Activated CD8-positive, alpha-beta memory T cell treated with anti-CD3 and anti-CD28 coated beads, Interleukin-2, amount 50 U/mL, for 24 hours (primary cell): ENCODE measurements around the gene RBM15B.
"Not testable (repeated sequence)": the region's sequence is repeated elsewhere in the genome, so short reads cannot be mapped to it uniquely, and the experiment has no call there.

Experiments
- DNase-seq: peaks from one replicate; pipeline ENCODE4 v3.0.0-alpha.2; 2020; ENCODE audit errors: extremely low read depth

Gene RBM15B, protein sequence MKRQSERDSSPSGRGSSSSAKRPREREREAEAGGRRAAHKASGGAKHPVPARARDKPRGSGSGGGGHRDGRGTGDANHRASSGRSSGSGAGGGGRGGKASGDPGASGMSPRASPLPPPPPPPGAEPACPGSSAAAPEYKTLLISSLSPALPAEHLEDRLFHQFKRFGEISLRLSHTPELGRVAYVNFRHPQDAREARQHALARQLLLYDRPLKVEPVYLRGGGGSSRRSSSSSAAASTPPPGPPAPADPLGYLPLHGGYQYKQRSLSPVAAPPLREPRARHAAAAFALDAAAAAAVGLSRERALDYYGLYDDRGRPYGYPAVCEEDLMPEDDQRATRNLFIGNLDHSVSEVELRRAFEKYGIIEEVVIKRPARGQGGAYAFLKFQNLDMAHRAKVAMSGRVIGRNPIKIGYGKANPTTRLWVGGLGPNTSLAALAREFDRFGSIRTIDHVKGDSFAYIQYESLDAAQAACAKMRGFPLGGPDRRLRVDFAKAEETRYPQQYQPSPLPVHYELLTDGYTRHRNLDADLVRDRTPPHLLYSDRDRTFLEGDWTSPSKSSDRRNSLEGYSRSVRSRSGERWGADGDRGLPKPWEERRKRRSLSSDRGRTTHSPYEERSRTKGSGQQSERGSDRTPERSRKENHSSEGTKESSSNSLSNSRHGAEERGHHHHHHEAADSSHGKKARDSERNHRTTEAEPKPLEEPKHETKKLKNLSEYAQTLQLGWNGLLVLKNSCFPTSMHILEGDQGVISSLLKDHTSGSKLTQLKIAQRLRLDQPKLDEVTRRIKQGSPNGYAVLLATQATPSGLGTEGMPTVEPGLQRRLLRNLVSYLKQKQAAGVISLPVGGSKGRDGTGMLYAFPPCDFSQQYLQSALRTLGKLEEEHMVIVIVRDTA

DNA sequence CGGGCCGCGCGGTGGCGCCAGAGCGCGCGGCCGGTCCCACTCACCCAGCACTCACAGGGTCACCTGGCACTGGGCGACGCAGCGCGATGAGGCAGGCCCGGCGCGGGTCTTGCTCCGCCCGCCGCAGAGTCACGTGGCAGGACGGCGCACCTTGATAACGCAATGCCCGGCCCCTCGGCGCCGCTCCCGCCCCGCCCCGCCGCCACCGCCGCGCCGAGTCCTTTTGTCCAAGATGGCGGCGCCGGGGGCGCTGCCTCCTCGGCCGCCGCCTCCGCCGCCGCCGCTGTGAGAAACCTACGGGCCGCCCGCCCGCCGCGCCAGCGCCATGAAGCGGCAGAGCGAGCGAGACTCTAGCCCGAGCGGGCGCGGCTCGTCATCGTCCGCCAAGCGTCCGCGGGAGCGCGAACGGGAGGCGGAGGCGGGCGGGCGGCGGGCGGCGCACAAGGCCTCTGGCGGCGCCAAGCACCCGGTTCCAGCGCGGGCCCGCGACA, at the start of gene RBM15B:
RBM15B (plus strand) TSS at position 211 of the 491 bp plus-strand sequence; CDS start at position 326, 115 bp downstream.
- DNase-seq = peak; percentile 92

DNA sequence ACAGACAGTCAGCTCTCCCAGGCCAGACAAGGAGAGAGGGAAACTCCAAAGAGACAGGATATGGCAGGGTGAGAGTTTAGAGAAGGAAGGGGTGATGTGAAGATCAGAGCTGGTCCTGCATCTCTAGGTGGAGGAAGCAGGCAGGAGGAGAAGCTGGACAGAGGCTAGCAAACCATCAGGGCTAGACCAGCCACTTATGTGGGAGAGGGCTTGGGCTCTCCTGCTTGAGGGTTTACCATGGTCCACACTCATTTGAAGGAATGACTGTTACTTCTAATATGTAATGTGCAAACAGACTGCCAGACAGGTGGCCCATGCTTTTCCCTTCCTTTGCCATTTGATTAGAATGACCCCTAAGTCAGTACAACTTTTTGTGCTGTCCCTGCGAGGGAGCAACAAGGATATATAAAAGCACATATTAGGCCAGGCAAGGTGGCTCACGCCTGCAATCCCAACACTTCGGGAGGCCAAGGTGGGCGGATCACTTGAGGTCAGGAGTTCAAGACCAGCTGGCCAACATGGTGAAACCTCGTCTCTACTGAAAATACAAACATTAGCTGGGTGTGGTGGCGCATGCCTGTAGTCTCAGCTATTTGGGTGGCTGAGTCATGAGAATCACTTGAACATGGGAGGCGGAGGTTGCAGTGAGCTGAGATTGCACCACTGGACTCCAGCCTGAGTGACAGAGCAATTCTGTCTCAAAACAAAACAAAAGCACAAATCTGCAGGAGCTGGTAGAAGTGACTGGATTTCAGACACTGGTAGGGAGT, 47.0 kb upstream of the RBM15B start:
- DNase-seq = no peak

DNA sequence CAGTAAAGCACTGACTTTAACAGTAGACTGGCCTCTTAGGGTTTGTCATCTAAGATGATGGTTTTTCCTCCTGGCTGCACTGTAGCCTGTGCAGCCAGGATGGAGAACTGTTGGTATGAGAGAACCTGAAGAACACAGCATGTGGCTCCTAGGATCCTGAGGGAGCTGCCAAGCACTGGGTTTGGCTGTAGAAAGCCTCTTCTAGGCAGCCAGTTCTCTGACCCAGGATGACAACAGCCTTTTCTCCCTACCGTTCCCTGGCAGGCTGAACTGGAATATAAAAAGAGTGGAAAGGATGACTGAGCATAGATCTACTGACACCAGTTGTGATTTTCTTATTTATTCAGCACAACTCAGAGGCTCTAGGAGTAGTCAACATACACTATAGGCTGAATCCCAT, 40.3 kb upstream of the RBM15B start:
- DNase-seq = no peak

DNA sequence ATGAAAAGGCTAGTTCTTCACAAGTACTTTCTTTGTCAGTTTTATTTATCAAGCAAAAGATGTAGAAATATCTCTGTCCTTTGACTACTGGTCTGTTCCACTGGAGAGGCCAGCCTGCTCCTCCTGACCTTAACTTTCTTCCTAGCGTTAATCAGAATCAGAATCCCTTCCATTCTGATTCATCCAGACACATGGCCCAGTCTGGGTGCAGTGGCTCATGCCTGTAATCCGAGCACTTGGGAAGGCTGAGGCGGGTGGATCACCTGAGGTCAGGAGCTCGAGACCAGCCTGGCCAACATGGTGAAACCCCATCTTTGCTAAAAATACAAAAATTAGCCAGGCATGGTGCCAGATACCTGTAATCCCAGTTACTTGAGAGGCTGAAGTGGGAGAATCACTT, 38.0 kb upstream of the RBM15B start:
- no peak for DNase-seq

DNA sequence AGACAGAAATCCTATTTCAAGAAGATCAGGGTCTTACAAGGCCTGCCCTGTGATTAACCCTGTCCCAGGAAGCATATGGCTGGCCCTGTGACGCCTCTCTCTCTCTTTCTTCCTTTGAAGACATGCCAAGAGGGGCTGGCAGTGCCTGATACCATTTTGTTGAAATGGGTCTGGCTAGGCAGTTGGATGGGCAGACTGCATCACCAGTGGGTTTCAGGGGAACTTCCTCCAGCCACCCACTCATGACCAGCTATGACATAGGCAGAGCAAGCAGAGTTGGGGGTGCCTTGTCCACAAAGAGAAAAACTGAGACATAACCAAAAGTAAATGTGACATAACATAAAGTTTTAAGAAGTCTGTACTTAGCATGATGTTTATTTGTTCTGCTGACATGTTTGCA, 37.4 kb upstream of the RBM15B start:
- no peak for DNase-seq

DNA sequence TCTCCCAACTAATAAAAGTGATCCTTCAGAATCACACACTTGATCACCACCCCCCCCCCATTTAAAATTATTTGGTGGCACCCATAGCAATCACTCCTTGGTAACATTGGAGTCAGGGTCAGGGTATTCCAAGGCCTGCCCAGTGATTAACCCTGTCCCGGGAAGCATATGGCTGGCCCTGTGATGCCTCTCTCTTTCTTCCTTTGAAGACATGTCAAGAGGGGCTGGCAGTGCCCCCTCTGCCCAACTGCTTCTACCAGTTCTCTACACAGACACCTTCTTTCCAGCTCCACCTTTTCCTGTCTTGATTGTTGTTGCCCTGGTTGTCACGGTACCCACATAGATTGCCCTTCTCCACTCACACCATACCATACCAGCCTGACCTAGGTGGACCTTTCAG, 36.9 kb upstream of the RBM15B start:
- DNase-seq = no peak

DNA sequence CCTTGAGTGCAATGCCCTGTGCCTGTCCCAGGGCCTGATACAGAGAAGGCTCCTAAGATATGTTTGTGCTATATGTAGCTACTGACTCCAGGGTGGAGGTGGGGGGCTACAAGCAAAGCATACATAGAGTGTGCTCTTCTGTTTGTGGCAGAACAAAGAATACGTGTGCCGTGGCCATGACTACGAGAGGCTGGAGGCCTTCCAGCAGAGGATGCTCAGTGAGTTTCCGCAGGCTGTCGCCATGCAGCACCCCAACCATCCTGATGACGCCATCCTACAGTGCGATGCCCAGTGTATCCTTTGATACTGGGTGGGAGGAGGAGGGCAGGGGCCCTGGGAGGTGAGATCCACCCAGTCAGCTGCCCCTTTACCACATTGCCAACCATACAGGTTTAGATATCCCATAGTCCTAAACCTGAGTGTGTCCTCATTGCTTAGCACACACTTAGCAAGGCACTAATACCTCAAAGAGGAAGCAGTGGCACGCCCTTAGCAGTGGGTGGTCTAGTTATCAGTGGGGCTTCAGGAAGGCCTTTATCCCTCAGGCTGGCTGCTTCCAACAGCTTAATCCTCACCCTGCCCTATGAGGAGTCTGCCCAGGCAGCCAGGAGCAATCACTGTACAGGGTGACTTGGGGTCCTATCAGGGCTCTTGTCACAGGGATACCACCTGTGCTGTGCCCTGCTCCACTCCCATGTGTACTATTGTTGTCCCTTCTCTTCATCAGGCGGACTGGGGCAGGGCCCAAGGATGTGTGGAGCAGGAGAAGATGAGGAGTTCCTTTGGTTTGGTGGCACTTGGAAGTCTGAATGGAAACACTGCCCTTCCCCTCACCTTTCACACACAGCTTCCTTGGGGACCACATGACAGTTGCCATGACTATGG, 36.1 kb upstream of the RBM15B start:
- DNase-seq = no peak

DNA sequence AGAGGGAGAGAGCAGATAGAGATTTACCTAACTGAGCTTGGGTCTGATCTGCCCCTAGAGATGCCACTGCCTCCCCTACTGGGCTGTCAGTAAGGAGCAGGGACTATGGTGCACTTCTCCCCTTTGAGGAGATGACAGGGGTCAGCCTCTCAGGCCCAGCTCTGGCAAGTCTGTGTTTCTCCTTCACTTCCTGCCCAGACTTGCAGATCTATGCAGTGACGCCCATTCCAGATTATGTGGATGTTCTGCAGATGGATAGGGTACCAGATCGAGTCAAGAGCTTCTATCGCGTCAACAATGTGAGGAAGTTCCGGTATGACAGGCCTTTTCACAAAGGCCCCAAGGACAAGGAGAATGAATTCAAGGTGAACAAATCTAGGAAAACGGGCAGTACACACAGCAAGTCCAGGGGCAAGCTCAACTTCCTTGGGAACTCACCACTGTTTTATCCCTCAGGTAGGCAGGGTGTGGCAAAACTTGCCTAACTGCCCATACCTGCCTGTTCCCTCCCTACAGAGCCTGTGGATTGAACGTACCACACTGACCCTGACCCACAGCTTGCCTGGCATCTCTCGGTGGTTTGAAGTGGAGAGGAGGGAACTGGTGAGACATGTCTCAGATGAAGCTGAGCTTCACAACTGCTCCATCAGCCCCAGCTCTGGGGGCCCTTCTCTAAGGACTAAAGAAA, 35.0 kb upstream of the RBM15B start:
- DNase-seq = no peak

DNA sequence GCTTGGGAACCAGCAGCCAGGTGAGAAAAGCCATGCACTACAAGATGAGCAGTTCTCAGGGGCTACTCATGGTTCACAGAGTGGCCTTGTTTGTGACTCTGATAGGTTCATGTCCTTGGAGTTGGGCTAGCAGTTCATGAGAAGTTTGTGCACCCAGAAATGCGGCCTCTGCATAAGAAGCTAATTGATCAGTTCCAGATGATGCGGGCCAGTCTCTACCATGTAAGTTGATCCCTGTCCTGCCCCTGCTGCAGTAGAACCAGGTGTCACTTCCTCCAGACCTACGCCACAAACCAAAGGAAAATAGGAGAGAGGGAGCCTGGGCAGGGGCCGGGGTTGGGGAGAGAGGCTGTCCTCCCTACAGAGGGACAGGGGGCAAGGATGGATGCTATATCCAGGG, 33.2 kb upstream of the RBM15B start:
- DNase-seq = no peak

DNA sequence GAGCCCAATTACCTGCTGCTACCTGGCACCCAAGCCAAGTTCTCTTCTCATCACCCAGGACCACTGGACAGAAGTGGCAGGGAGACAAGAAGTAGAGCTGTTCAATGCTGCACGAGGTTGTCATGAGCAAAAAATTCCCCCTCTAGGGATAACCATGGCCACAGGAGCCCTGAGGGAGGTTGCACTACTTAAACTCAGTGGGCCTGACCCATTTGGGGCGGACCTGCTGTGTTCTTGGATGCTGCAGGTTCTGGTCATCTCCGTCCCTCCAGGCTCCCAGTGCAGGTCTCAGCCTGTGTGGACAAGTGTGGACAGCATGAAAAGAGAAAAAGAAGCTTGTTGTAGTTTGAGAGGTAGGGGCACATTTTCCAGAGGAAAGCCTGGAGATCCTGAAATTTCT, 32.1 kb upstream of the RBM15B start:
- DNase-seq = no peak

DNA sequence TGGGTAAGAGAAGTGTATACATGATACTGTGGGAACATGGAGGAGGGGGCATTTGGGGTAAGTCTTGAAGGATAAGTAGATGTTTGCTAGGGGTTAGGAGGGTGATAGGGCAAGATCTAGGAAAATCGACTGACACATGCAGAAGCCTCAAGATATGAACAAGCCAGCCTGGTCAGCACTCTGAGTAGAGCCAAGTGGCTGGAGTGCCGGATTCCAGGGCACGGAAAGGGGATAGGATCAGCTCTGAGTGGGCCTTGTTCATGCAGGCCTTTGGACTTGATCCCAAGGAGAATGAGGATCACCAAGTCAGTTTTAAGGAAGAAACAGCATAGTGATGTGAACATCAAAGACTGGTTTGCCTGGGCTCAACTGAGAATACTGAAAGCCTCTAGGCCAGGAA, 30.3 kb upstream of the RBM15B start:
- no peak for DNase-seq

DNA sequence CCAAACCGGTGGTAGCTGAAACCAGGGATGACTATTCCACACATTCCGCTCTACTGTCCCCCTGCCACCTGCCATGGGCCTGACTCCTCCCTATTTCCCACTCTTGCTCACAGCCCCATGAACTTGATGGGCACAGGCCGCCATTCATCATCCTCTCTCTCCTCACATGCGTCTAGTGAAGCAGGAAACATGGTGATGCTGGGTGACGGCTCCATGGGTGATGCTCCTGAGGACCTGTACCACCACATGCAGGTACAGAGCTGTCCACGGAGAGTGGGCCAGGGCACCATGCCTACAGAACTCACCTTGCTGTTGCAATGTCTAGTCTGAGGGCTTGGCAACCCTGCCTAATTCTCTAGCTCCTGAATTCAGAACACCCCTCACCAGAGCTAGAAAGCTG, 29.3 kb upstream of the RBM15B start:
- no peak for DNase-seq

DNA sequence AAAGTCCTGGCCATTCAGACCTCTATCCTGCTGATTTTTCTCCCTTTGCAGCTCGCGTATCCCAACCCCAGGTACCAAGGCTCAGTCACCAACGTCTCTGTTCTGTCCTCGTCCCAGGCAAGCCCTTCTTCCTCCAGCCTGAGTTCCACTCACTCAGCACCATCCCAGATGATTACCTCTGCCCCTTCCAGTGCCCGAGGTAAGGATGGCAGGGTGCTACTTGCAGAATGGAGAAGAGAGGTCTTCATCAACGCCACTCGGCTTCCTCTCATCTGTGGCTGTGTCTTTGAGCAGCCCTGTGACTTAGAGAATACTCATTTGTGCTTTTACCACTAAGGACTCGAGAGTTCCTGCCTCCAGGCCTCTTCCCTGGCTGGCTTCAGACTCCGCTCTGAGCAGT, 28.6 kb upstream of the RBM15B start:
- DNase-seq = no peak

DNA sequence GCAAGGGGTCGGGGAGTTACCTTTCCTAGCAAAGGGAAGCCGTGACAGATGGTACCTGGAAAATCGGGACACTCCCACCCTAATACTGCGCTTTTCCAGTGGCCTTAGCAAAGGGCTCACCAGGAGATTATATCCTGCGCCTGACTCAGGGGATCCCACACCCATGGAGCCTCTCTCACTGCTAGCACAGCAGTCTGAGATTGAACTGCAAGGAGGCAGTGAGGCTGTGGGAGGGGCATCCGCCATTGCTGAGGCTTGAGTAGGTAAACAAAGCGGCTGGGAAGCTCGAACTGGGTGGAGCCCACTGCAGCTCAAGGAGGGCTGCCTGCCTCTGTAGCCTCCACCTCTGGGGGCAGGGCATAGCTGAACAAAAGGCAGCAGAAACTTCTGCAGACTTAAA, 22.8 kb upstream of the RBM15B start:
- DNase-seq = not testable (repeated sequence)

DNA sequence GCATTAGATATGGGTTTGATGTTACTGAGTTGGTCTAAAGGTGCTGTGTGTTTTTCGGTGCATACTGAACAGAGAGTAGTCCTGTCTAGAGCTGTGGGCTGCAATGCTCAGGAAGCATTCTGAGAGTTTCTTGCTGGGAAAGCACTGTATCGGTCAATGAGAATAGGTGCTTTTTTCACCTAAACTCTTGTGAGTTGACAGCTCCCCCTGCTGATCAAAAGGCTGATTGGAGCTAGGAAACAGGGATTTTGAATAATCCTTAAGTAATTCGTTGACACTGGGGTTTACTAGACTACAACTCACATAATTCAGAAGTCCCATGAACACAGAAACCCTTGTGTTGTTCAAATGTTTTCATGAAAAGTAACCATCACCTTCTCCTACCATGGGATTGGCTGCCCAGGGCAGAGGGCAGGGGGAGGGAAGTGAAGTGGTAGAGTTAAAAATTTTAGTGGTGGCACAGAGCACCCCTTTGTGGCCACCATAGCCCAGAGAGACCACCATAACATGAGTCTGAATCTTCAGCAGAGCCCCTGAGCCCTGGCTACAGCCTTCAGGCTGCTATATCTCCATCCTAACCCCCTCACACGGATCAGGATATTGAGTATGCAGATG, 19.0 kb upstream of the RBM15B start:
- no peak for DNase-seq

DNA sequence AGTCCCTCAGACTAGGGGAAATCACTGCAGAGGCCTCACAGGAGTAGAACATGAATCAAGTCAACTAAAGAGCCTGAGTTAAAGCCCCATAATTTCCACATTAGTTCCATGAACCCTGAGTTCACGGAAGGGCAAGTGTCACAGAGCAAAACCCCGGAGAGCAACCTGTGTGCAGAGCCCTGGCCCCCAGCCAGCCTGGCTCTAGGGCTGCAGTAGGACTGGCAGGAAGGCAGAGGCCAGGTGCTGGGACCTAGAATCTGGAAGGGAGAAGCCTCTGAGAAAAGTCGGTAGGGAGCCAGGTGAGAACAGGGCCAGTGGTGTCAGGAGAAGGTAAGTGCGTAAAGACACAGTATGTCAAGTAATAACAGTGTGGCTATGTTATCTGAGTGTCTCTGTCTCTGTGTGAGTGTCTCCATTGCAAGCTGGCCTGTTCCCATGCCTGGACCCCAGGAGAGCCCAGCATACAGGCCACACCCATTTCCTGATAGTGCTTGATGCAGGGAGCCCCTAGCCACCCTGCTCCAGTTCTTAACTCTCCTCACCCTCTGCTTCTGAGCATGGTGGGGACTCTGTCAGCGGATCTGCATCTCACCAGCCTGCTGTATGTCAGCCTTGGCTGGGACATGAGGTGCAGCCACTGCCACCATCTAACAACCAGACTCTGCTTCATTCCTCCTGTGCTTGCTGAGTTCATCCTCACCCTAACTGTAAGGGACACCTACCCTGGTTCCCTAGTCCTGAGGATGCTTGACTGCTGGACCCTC, 17.2 kb upstream of the RBM15B start:
- no peak for DNase-seq

DNA sequence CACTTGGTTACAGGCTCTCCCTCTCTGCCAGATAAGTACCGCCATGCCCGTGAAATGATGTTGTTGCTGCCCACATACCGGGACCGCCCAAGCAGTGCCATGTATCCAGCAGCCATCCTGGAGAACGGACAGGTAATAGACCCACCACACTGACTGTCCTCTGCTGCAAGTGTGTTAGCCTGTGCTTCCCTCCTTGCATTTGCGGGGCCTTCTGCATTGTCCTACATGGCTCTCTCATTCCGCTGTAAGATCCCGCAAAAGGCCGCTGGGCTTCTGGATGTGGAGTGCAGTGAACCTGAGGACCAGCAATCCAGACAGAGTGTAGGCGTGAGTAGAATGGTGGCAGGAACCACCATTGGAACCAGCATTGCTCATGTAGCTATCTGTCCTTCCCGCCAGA, 16.6 kb upstream of the RBM15B start:
- no peak for DNase-seq

DNA sequence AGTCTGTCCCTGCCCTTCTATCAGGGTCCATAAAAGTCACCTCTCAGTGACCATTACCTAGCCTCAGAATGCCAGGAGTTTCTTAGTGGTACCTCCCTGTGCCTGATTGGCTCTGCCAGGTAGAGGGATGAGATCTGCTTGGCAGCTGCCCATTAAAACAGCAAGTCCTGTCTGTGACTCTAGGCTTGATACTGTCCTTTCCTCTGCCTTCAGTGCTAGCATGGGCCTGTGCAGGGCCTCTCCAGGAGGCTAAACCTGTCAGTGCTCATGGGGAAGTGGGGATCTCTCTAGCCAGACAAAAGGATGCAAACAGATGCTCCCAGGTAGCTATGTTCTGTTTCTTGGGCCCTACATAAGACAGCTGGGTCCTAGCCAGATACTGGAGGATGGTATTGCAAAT, 15.9 kb upstream of the RBM15B start:
- no peak for DNase-seq

DNA sequence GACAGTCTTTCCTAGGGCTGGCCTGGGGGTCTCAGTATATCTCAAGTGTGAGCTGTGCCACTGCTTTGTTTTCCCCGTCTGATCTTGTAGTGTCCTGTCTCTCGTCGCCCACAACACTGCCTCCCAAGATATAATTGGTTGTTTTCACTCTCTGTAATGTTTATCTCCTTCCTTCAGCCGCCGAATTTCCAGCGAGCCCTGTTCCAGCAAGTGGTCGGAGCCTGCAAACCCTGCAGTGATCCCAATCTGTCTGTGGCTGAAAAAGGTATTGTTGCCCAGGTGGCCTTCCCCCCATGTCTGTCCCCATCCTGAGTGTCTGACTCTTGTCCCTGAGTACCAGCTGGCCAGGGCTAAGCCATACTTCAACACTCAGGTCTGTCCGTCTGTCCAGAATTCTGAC, 15.5 kb upstream of the RBM15B start:
- no peak for DNase-seq
